ENCODE results near the gene NLGN4X.

- TF ChIP-seq CTCF (IDR thresholded peaks at IDR 0.05; ENCODE audit: low read depth, low read length) (no peak), EZH2phosphoT487 (IDR thresholded peaks at IDR 0.05; ENCODE audit: low read depth) (no peak)
Observed at GRCh38 chrX:5915783-5916182, 312.9 kb downstream of the NLGN4X start.
